GM18499 (cell line): ENCODE measurements around the gene CX3CL1.
"Not testable (repeated sequence)": the region's sequence is repeated elsewhere in the genome, so short reads cannot be mapped to it uniquely, and the experiment has no call there.

Experiments
- ATAC-seq: cut with Tn5 transposase; IDR thresholded peaks from one replicate; pipeline ENCODE4 v1.9.1; 2021; ENCODE audit warnings: moderate number of reproducible peaks; ENCODE audit not compliant: insufficient read depth, unreplicated experiment

Gene CX3CL1

GRCh38 chr16:57381791-57382534 is 9.7 kb downstream of the CX3CL1 start:
- ATAC-seq = no peak

GRCh38 chr16:57382535-57383275 is 10.4 kb downstream of the CX3CL1 start:
- ATAC-seq = no peak

- ATAC-seq = no peak
Measured at GRCh38 chr16:57383276-57384247, 11.3 kb downstream of the CX3CL1 start.

- no peak for ATAC-seq
Measured at GRCh38 chr16:57384248-57385070, 12.2 kb downstream of the CX3CL1 start.

- ATAC-seq = no peak
Measured at GRCh38 chr16:57385083-57385482, 12.8 kb downstream of the CX3CL1 start.

- no peak for ATAC-seq
Measured at GRCh38 chr16:57386381-57386951, 14.2 kb downstream of the CX3CL1 start.

- no peak for ATAC-seq
Measured at GRCh38 chr16:57387598-57388354, 15.5 kb downstream of the CX3CL1 start.

GRCh38 chr16:57388359-57389086 is 16.2 kb downstream of the CX3CL1 start:
- no peak for ATAC-seq

- ATAC-seq = no peak
Measured at GRCh38 chr16:57389087-57389468, 16.8 kb downstream of the CX3CL1 start.

GRCh38 chr16:57390636-57391295 is 18.5 kb downstream of the CX3CL1 start:
- no peak for ATAC-seq

- ATAC-seq = no peak
Measured at GRCh38 chr16:57391300-57391699, 19.0 kb downstream of the CX3CL1 start.

GRCh38 chr16:57391708-57392107 is 19.4 kb downstream of the CX3CL1 start:
- ATAC-seq = no peak

GRCh38 chr16:57392694-57393093 is 20.4 kb downstream of the CX3CL1 start:
- no peak for ATAC-seq

GRCh38 chr16:57394444-57394843 is 22.2 kb downstream of the CX3CL1 start:
- no peak for ATAC-seq

- no peak for ATAC-seq
Measured at GRCh38 chr16:57395026-57395425, 22.7 kb downstream of the CX3CL1 start.

- ATAC-seq = no peak
Measured at GRCh38 chr16:57396786-57397185, 24.5 kb downstream of the CX3CL1 start.

GRCh38 chr16:57397493-57397892 is 25.2 kb downstream of the CX3CL1 start:
- not testable (repeated sequence) for ATAC-seq
